Fibroblast of gingiva (primary cell): ENCODE data around the gene KRTAP5-8.
A peak's percentile ranks its signal among the peaks of the same experiment; 100 is the strongest.
"Not testable (repeated sequence)": the region's sequence is repeated elsewhere in the genome, so short reads cannot be mapped to it uniquely, and the experiment has no call there.

ENCODE experiments used
- DNase-seq: peaks from one replicate; pipeline ENCODE4 v3.0.0-alpha.2; 2011; ENCODE audit warnings: low read depth

Gene KRTAP5-8

GRCh38 chr11:71537977-71538665 is at the start of gene KRTAP5-8:
Gene KRTAP5-8 (plus strand): TSS chr11:71538025. CDS start chr11:71538056, 31 bp downstream.
- not testable (repeated sequence) for DNase-seq

- no peak for DNase-seq
These were observed 49.0 kb upstream of the KRTAP5-8 start for GRCh38 chr11:71488681-71489270.

- no peak for DNase-seq
These were observed 48.3 kb upstream of the KRTAP5-8 start for GRCh38 chr11:71489311-71490043.

GRCh38 chr11:71490044-71490730 is 47.6 kb upstream of the KRTAP5-8 start:
- no peak for DNase-seq

- DNase-seq = no peak
These were observed 47.0 kb upstream of the KRTAP5-8 start for GRCh38 chr11:71490731-71491390.

GRCh38 chr11:71491531-71491930 is 46.3 kb upstream of the KRTAP5-8 start:
- DNase-seq = no peak

GRCh38 chr11:71491940-71492339 is 45.9 kb upstream of the KRTAP5-8 start:
- DNase-seq = no peak

GRCh38 chr11:71495286-71496230 is 42.3 kb upstream of the KRTAP5-8 start:
- DNase-seq = no peak

- DNase-seq = no peak
These were observed 41.4 kb upstream of the KRTAP5-8 start for GRCh38 chr11:71496421-71496820.

GRCh38 chr11:71498091-71498490 is 39.7 kb upstream of the KRTAP5-8 start:
- DNase-seq = no peak

GRCh38 chr11:71499125-71499524 is 38.7 kb upstream of the KRTAP5-8 start:
- no peak for DNase-seq

GRCh38 chr11:71499546-71499945 is 38.3 kb upstream of the KRTAP5-8 start:
- DNase-seq = no peak

GRCh38 chr11:71500601-71501021 is 37.2 kb upstream of the KRTAP5-8 start:
- DNase-seq = peak; percentile 11

- no peak for DNase-seq
These were observed 36.5 kb upstream of the KRTAP5-8 start for GRCh38 chr11:71501071-71501985.

- no peak for DNase-seq
These were observed 35.8 kb upstream of the KRTAP5-8 start for GRCh38 chr11:71502026-71502425.

- DNase-seq = no peak
These were observed 34.9 kb upstream of the KRTAP5-8 start for GRCh38 chr11:71502871-71503435.

GRCh38 chr11:71504531-71504930 is 33.3 kb upstream of the KRTAP5-8 start:
- DNase-seq = no peak

GRCh38 chr11:71505001-71505400 is 32.8 kb upstream of the KRTAP5-8 start:
- no peak for DNase-seq

- no peak for DNase-seq
These were observed 32.0 kb upstream of the KRTAP5-8 start for GRCh38 chr11:71505781-71506180.
